Fibroblast of gingiva (primary cell): ENCODE data around the gene FOXS1.

Source experiments
- DNase-seq: peaks from one replicate; pipeline ENCODE4 v3.0.0-alpha.2; 2011; ENCODE audit warnings: low read depth

FOXS1 gene

DNA sequence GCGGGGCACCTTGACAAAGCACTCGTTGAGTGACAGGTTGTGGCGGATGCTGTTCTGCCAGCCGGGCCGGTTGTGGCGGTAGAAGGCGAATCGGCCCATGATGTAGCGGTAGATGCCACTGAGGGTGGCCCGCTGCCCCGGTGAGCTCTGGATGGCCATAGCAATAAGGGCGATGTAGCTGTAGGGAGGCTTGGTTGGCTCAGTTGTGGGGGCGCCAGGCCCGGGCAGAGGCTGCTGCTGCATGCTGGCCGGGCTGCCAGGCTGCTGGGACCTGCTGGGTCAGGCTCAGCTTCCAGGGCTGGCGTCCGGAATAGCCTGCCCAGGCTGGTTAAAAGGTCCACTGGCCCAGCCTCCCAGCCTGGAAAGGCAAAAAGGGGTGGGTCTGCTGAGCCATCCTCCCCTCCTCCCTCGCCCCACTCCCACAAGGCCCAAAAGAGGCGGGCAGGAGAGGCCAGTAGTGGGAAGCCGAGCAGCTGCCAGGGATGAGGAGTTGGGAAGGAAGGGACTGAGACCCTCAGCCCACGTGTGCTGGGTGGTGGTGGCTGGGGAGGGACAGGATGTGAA, at the start of gene FOXS1:
FOXS1 (minus strand) TSS at position 305 of the 564 bp plus-strand sequence; CDS start at position 243, 62 bp downstream.
- DNase-seq: no peak

DNA sequence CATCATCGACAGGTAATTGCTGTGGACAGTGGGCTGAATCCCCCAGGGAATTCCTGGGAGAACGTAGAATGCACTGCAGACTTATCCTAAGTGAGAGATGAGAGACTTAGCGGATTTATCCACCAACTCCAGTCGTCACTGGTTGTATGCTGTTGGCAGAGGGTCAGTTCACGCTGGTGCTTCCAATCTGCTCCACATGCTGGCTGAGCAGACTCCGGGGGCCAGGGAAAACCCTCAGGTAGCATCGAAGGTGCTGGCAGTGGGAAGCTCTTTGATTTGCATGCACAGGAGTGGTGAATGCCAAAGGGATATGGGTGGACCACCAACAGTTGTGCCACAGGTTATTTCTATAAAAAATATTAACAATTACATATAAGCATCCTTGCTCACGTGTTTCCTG, 45.2 kb upstream of the FOXS1 start:
- DNase-seq: no peak

DNA sequence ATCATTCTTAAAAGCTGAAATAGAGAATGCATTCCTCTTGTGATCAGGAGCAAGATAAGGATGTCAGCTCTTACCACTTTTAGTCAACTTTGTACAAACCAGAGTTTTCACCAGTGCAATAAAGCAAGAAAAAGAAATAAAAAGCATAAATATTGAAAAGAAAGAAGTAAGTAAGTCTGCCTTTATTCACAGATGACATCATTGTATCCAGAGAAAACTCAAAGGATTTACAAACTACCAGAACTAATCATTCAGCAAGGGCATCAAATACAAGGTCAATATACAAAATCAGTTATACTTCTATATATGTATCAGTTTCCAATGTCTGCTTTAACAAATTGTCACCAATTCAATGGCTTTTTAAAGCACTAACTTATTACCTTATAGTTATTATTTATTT, 38.4 kb upstream of the FOXS1 start:
- no peak for DNase-seq

DNA sequence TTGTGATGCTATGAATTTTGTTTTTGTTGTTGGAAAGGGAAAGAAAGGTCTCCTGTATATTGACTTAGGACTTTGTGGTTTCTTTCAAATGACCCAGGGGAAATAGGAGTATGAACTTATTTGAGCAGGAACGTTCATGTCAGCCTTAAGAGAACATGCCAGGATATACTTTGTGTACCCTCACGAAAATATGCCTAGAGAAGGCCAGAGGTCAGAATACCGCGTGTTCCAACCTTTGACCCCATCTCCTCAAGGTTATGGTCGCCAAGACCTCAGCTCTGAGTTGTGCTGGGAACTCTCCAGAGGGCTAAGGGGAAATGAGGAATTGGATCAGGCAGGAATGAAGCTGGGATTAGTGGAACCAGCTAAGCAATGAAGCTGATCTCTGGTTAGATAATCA, 36.5 kb upstream of the FOXS1 start:
- no peak for DNase-seq

DNA sequence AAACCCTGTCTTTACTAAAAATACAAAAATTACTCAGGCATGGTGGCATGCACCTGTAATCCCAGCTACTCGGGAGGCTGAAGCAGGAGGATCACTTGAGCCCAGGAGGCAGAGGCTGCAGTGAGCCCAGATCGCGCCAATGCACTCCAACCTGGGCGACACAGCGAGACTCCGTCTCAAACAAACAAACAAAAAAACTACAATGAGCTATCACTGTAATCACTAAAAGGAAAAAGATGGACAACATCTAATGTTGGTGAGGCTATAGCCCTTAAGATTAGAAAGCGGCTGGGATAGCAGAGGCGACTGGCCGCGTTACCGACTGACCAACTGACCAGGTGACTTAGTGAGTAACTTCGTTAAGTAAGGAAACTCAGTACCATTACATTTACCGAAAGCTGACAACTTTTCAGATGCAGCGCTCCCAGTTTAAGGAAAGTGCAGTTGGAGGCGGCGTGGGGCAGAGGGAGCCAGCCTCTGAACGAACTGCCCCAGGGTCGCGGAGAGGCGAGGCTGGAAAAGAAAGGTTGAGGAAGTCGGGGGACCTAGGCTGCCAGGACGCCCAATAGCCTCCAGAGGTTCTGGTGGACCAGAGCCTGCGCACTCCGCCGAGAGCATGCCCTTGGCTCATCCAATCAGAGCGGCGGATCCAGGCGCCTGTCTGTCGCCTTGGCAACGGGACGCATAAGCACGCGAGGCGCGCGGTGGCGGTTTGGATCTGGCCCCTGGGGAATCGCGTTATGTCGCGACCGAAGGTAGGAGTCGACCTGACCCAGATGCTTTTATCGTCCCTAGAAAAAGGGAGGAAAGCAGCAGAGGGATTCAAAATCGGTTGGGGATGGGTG, 34.0 kb upstream of the FOXS1 start:
- DNase-seq: peak; percentile 96

DNA sequence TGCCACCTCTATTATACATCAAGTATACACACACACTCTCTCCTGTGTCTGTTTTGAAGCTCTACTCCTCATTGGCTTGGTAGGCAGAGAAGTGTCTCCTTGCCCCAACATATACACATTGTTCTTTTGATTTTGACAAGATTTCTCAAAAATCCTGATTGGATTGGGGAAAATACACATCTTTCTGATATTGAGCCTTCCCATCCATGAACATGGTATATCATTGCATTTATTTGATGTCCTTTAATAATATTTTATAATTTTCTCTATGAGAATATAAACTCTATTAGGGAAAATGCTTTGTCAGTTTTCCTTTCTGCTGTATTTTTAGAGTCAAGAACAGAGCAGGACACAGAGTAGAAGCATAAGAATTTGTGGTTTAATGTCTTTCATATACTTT, 32.3 kb upstream of the FOXS1 start:
- no peak for DNase-seq

DNA sequence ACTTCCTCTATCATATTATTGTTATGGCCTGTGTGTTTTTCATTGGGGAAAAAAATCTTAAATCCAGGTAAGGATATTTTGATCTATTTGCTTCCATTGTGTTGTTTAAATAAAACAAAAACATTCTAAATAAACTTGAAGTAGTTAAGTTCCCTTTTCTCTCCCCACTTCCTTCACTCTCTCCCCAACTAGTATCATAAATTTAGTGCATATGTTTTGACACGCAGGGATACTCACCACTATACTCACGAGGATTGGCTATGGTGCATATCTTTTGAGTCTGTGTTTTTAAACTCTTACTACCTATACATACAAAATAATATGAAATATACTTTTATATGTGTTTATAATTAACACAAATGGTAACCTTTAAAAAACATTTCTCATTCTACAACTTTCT, 30.3 kb upstream of the FOXS1 start:
- no peak for DNase-seq

DNA sequence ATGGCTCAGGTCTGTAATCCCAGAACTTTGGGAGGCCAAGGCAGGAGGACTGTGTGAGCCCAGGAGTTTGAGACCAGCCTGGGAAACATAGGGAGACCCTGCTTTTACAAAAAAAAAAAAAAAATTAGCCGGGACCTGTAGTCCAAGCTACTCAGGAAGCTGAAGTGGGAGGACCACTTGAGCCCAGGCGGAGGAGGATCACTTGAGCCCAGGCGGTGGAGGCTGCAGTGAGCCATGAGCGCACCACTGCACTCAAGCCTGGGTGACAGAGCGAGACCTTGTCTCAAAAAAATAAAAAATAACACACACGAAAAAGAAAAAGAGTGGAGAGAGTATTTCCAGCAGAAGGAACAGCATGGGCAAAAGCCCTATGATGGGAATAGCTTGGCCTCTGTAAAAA, 27.0 kb upstream of the FOXS1 start:
- no peak for DNase-seq

DNA sequence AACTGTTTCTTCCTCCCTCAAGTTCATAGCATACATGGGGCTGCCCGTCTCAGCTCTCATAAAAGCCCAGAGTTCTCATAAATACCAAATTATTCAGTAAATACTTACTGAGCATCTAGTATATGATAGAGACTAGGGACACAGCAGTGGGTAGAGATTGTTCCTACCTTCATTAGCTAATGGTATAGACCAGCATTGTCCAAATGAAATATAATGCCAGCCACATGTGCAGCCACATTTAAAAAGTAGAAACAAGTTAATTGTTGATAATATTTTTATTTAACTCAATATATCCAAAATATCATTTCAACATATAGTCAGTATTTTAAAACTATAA, 26.2 kb upstream of the FOXS1 start:
- no peak for DNase-seq

DNA sequence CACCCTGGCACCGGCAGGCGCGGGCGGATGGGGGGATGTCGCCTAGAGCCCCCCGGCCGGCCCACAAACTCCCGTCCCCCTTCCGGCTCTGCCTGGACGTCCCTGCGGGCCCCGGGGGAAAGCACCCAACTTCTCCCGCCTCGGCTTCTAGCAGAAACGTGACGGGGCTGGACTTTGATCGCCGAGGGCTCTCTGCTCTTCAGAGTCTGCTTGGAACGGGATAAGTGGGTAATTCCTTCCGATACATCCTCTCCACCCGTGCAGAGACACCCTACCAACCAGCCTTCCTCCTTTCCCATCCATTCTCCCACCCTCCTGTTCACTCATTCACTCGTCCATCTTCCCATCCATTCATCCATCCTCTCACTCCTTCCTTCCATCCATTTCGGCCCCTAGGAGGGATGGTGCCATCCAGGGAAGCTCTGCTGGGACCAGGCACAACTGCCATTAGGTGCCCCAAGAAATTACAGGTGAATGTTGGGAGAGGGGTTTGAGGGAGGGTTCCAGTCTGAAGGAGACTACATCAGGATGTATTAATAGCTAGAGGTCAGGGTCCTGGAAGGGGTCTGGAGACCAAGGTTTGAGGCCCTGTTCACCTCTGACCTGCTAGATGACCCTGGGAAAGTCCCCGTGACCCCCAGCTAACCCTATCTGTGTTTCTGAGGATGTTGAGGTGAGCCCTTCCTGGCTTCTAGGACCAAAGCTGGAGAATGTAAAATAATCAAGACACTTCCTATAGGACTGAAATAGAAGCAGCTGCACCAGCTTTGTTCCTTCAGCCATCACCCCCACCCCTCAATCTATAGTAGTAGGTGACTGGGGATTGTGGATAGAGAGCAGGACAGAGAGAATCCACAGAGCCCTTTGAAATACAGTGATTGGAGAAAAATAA, 25.6 kb upstream of the FOXS1 start:
- no peak for DNase-seq

DNA sequence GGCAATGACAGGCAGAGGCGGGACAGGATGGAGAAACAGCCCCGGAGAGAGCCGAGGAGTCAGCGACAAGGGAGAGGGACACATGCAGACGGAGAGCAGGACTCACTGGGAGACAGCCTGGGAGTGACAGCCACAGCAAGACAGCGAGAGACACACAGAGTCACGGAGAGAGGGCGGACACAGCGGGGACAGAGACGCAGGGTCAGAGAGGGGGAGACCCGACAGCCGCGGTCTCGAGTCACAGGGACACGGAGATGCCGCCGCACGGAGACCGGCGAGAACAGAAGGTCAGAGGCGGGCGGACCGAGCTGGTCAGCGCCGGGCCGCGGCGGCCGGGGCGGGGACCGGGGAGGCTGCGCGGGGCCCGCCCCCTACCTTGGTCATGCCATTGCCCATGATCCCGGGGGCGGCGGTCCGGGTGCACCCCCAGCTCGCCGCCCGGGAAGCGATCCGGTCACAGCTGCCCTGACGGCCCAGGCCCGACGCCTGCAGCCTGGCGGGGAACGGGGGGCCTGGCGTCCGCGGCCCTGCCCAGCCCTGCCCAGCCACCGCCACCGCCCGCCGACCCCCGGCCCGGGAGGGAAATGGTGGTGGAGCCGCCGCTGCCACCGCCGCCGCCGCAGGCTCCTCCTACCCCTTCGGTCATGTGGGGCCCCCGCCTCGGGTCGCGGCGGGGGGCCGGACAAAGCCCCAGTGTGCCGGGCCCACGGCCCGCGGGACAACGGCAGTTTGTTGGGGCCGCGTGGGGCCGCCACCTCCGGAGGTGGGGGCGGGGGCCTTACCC, 24.7 kb upstream of the FOXS1 start, which contains the start of the genes DUSP15 and TTLL9:
DUSP15 (minus strand) TSS at position 586 of the 784 bp plus-strand sequence; CDS start at position 396, 190 bp downstream.
TTLL9 (plus strand) TSS at position 693 of the 784 bp plus-strand sequence. CDS start 493 bp downstream, outside the sequence.
- DNase-seq: no peak

DNA sequence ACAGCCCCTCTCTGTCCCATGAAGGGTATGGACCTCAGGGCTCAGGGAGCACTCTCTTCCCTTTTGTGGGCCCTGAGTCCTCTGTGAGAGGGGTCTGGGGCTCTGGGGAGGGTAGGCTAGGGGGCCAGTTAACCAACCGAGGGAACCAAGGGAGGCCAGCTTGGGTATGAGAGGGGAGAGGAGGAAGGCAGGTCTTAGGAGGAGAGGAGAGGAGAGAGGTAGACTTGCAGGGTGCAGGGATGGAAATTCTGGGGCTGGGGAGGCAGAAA, 24.2 kb upstream of the FOXS1 start:
- DNase-seq: no peak

DNA sequence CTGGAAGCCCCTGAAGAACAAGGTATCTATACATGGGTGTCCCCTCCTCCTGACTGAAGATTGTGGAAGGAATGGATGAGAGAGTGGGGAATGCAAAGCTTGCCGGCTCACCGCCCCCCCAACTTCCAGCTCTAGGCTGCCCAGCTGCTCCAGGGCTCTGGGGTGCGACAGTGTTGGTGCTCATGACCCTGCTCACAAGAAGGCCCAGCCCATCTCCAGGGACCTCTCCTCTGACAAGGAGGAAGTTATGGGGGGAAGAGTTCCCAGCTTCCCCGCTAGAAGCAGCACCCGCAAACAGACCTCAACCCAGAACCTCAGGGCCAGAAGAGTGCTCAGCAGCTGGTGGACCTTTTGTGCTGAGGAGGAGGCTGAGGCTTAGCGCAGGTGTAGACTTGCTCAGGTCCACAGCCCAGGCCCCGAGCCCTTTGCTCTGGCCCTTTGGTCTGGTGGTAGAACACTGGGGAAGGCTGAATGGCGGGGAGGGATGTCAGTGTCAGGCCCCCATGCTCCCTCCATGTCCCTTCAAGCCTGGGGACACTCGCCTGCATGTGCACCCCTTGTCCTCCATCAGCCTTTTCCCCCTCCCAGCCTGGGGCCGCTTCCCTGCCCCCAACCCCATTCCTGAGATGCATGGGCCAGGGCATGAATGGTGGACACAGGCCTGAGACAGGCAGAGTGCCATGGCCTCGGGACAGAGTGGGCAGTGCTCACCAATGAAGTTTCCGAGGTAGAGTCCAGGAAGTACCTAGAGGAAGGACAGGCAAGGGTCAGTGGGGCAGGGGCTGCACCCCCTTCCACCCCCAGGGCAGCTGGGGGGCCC, 23.7 kb upstream of the FOXS1 start:
- no peak for DNase-seq

DNA sequence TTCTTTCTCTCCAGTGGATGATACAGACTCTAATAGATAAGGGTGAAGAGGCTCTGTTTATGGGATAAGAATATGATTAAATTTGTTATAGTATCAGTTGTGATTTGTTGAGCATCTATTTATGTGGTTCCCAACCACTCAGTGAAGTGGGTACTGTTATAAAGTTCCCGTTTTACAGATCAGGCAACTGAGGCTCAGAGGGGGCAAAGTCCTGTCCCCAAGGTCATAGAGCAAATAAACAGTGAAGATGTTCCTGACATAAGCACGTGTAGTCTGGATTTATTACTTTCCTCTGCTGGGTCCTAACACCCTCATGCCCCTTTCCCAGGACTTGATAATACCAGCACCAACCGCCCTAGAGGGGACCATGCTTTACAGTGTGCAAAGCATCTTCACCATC, 20.8 kb upstream of the FOXS1 start:
- DNase-seq: no peak

DNA sequence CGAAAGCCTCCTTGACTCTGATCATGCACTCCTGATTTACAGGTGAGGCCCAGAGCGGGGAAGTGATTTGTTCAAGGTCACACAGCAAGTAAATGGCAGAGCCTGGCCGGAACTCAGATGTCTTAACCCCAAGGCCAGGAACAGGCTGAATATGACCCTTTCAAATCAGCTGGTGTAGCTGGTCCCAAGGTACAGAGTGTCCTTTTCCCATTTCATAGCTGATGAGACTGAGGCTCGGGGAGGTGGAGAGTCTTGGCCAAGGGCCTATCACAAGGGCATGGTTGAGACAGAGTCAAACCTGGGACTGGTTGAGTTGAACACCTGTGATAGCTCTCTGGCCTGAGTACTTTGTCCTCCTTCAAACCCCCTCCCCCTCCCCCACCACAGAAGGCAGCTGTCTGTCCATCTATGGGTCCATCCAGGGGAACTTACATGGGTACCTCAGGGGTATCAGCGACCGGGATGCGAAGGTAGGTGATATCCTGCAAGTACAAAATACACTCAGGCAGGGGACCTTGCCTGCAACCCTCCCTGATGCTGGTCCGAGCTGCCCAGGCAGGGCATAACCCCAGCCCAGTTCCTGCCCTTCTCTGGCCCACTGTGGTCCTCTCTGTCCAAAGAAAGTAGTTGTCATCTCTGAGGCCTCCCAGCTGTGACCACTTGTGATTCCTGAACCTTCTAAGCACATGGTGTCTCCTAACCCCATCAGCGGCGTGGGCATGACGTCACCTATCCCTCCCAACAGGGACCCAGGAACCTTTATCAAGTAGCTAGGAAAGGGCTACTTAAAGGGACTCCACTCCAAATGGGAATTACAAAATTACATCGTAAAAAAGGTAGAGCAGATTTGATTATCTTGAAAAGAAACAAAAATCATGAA, 19.4 kb upstream of the FOXS1 start:
- no peak for DNase-seq

DNA sequence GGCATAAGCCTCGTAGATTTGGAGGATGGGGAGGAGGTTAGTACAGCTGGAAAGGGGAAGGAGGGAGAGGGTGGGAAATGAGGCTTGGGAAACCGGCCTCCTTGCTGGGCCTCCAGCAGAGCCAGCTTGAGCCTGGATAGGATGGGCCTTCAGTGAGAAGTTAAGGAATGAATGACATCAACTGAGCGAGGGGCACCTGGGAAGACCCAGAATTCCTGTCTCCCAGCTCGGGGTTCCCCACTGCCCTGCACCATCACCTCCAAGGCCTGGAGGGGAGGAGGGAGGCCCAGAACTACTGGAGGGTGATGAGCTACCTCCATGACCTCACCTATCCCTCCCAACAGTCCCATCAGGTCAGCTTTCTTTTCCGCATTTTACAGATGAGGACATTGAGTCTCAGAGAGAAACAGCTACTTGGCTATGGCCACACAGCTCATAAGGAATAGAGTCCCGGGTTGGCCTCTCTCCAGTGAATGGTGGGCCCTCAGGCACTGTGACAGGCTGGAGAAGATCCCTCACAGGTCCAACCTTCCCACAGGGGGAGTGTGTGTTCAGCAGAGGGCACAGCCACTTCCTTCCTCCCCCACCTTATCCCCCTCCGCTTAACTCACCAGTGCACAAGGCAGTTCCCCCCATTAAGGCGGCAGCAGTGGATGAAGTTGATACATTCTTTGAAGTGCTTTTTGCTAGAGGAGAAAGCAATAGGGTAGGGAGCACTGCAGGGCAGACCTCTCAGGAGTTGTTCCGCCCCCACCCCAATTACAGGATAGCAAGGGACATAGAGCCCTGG, 18.1 kb upstream of the FOXS1 start:
- no peak for DNase-seq

DNA sequence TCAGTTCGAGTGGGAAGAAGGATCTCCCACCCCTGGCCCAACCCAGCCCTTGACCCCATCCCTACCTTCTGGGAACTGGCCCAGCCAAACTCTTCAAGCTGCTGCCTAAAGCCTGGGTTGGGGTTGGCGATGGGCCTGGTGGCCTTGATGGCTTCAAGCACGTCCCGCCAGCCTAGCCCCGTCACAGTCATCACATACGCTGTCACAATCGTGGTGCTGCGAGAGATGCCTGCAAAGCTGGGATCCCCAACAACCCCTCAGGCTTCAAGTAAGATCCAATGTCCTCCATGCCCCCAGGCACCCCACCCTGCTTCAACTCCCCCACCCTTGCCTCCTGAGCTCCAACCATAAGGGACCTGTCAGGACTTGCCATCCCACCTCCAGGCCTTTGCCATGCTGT, 17.1 kb upstream of the FOXS1 start:
- DNase-seq: no peak

DNA sequence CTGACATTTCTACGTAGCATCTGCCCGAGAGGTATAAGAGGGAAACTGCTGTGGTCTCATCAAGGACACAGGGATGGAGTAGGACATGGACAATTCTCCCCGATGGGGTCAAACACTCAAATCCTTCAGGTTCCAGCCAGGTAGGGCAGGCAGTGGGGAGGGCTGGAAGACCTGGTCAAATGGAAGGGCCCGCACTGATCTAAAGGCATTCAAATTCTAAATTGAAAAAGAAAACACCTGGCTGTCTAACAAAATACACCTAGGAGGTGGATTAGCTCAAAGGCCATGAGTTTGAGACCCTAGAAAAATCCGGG, 16.7 kb upstream of the FOXS1 start:
- DNase-seq: no peak

DNA sequence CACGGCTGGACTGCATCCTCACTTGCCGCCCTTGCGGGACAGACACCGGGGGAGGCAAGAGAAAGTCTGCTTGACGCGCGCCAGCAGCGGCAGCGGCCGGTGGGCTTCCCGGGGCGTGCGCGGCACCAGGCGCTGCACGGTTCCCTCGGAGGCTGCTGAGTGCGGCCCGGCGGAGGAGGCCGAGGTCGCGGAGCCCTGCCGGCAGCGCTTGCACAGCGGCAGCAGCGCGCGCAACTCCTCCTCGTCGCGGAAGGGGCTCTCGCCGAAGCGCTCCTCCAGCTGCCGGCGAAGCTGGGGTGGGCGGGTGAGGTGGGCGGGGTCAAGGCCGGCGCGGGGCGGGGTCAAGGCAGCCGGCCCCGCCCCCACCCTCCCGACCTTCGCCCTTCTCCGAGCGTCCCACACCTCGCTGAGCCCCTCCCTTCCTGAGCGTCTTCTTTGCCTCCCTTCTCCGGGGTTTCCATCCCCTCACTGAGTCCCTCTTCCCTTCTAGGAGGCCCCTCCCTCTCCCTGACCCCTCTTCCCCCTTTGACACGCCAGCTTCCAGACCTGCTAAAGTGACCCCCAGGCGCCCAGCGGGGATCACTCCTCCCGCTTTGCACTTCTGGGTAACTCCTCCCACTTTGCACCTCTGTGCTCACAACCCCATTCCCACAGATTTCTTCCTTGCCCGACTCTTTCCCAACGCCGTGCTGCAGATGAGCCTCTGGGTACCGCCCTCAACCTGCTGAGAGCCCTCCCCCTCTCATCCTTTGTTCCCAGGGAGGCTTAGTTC, 16.2 kb upstream of the FOXS1 start:
- DNase-seq: peak; percentile 44
